H9 (cell line): ENCODE data around the gene BRD7. TPM values are rescaled to one million over a fixed set of nuclear protein-coding genes. Genes with fewer than 3 reads are reported as not detected.

ENCODE experiments used
- DNase-seq: peaks from one replicate; pipeline ENCODE4 v3.0.0-alpha.2; 2017
- H2AFZ ChIP-seq: one replicate; pipeline ENCODE4 v1.6.1; 2013; ENCODE audit warnings: mild to moderate bottlenecking, low read length, control low read depth, moderate library complexity
- H2AK5ac ChIP-seq: 2 replicates; pipeline ENCODE4 v1.6.1; 2013; ENCODE audit warnings: low read length, control low read depth, mixed read lengths; ENCODE audit not compliant: insufficient read length
- H2BK120ac ChIP-seq: one replicate; pipeline ENCODE4 v1.6.1; 2013; ENCODE audit warnings: low read depth, mild to moderate bottlenecking, low read length, control low read depth, inconsistent platforms; ENCODE audit not compliant: poor library complexity, severe bottlenecking
- H2BK12ac ChIP-seq: 2 replicates; pipeline ENCODE4 v1.6.1; 2013; ENCODE audit warnings: low read length, control low read depth, mixed read lengths, low read depth; ENCODE audit not compliant: insufficient read length
- H2BK15ac ChIP-seq: 2 replicates; pipeline ENCODE4 v1.6.1; 2013; ENCODE audit warnings: low read depth, low read length, control low read depth
- H2BK20ac ChIP-seq: one replicate; pipeline ENCODE4 v1.6.1; 2013; ENCODE audit warnings: low read depth, mild to moderate bottlenecking, low read length, control low read depth, inconsistent platforms; ENCODE audit not compliant: poor library complexity, severe bottlenecking
- H2BK5ac ChIP-seq: 2 replicates; pipeline ENCODE4 v1.6.1; 2013; ENCODE audit warnings: low read length, control low read depth, mixed read lengths; ENCODE audit not compliant: insufficient read length
- H3K14ac ChIP-seq: 2 replicates; pipeline ENCODE4 v1.6.1; 2013; ENCODE audit warnings: low read length, control low read depth; ENCODE audit not compliant: insufficient read depth
- H3K18ac ChIP-seq: 2 replicates; pipeline ENCODE4 v1.6.1; 2013; ENCODE audit warnings: low read depth, mild to moderate bottlenecking, mixed read lengths, low read length, control low read depth; ENCODE audit not compliant: insufficient read length
- H3K23ac ChIP-seq: 2 replicates; pipeline ENCODE4 v1.6.1; 2013; ENCODE audit warnings: low read length, control low read depth, mixed read lengths, low read depth; ENCODE audit not compliant: insufficient read length
- H3K23me2 ChIP-seq: 2 replicates; pipeline ENCODE4 v1.6.1; 2013; ENCODE audit warnings: low read depth, mild to moderate bottlenecking, mixed read lengths, low read length, control low read depth; ENCODE audit not compliant: insufficient read length, poor library complexity, severe bottlenecking
- H3K27ac ChIP-seq: 2 replicates; pipeline ENCODE4 v1.5.1; 2013; ENCODE audit warnings: low read length, control low read depth, mixed read lengths, low read depth; ENCODE audit not compliant: insufficient read length
- H3K27me3 ChIP-seq: 2 replicates; pipeline ENCODE4 v1.6.1; 2013; ENCODE audit warnings: low read length, control low read depth, inconsistent platforms; ENCODE audit not compliant: insufficient read depth
- H3K4ac ChIP-seq: 2 replicates; pipeline ENCODE4 v1.6.1; 2013; ENCODE audit warnings: low read depth, mild to moderate bottlenecking, control low read depth, inconsistent platforms, low read length, moderate library complexity
- H3K4me1 ChIP-seq: 2 replicates; pipeline ENCODE4 v1.6.1; 2013; ENCODE audit warnings: low read length, control low read depth, inconsistent platforms; ENCODE audit not compliant: insufficient read depth
- H3K4me2 ChIP-seq: 2 replicates; pipeline ENCODE4 v1.6.1; 2013; ENCODE audit warnings: low read length, control low read depth, mixed read lengths; ENCODE audit not compliant: insufficient read length, insufficient read depth
- H3K56ac ChIP-seq: 2 replicates; pipeline ENCODE4 v1.6.1; 2013; ENCODE audit warnings: low read depth, mild to moderate bottlenecking, mixed read lengths, low read length, control low read depth; ENCODE audit not compliant: insufficient read length
- H3K79me1 ChIP-seq: 2 replicates; pipeline ENCODE4 v1.6.1; 2013; ENCODE audit warnings: low read depth, mild to moderate bottlenecking, moderate library complexity, low read length, control low read depth, inconsistent platforms; ENCODE audit not compliant: insufficient read depth, poor library complexity, severe bottlenecking
- H3K79me2 ChIP-seq: 2 replicates; pipeline ENCODE4 v1.6.1; 2013; ENCODE audit warnings: low read length, control low read depth, inconsistent platforms; ENCODE audit not compliant: insufficient read depth
- H3K9ac ChIP-seq: 2 replicates; pipeline ENCODE4 v1.6.1; 2013; ENCODE audit warnings: low read length, control low read depth, mixed read lengths; ENCODE audit not compliant: insufficient read length; ENCODE audit errors: extremely low read depth
- H3K9me3 ChIP-seq: one replicate; pipeline ENCODE4 v1.6.1; 2013; ENCODE audit warnings: low read depth, low read length, inconsistent platforms; ENCODE audit not compliant: control insufficient read depth
- H3T11ph ChIP-seq: one replicate; pipeline ENCODE4 v1.6.1; 2013; ENCODE audit warnings: mild to moderate bottlenecking, low read length, control low read depth, inconsistent platforms
- H4K20me1 ChIP-seq: one replicate; pipeline ENCODE4 v1.6.1; 2013; ENCODE audit not compliant: control insufficient read depth, insufficient read length, insufficient read depth
- H4K5ac ChIP-seq: 2 replicates; pipeline ENCODE4 v1.6.1; 2013; ENCODE audit warnings: low read depth, mild to moderate bottlenecking, mixed read lengths, low read length, control low read depth; ENCODE audit not compliant: insufficient read length
- H4K8ac ChIP-seq: replicated peaks from 2 replicates; pipeline ENCODE4 v1.6.1; 2013; ENCODE audit warnings: low read length, control low read depth, mixed read lengths, low read depth; ENCODE audit not compliant: insufficient read length
- H4K91ac ChIP-seq: 2 replicates; pipeline ENCODE4 v1.6.1; 2013; ENCODE audit warnings: low read depth, mild to moderate bottlenecking, moderate library complexity, mixed read lengths, low read length, control low read depth; ENCODE audit not compliant: insufficient read length
- H3K27ac Mint-ChIP-seq, 3 experiments: 2 replicates in 2 of 3; 3 replicates in 1 of 3; pipeline ENCODE4 v1.8.0; 2020 to 2021; ENCODE audit warnings: mixed read lengths in 3 of 3, mild to moderate bottlenecking in 1 of 3, moderate library complexity in 1 of 3
- H3K27me3 Mint-ChIP-seq: 2 replicates; pipeline ENCODE4 v1.8.0; 2021; ENCODE audit warnings: low read depth, mild to moderate bottlenecking, moderate library complexity, mixed read lengths
- H3K36me3 Mint-ChIP-seq, 3 experiments: 2 replicates in 2 of 3; 3 replicates in 1 of 3; pipeline ENCODE4 v1.8.0; 2020 to 2021; ENCODE audit warnings: low read depth in 3 of 3, mixed read lengths in 3 of 3; ENCODE audit not compliant: insufficient read depth in 1 of 3
- H3K4me1 Mint-ChIP-seq, 2 experiments: 2 replicates each; pipeline ENCODE4 v1.8.0; 2020; ENCODE audit warnings: mixed read lengths in 2 of 2
- H3K4me3 Mint-ChIP-seq, 2 experiments: 2 replicates in 1 of 2; 3 replicates in 1 of 2; pipeline ENCODE4 v1.8.0; 2020 to 2021; ENCODE audit warnings: mild to moderate bottlenecking in 2 of 2, mixed read lengths in 2 of 2, moderate library complexity in 1 of 2
- H3K9me3 Mint-ChIP-seq, 2 experiments: 2 replicates in 1 of 2; 3 replicates in 1 of 2; pipeline ENCODE4 v1.8.0; 2020; ENCODE audit warnings: mild to moderate bottlenecking in 2 of 2, mixed read lengths in 2 of 2, moderate library complexity in 1 of 2
- WGBS: extraction: QIAGEN DNeasy Blood & Tissue Kit; methylation state at CpG from one replicate; pipeline ENCODE4 v1.1.7; 2013; ENCODE audit warnings: missing lambda C conversion rate, low lambda C conversion rate, mixed read lengths; ENCODE audit not compliant: insufficient read length; ENCODE audit errors: extremely low coverage; 5-methylcytosine and 5-hydroxymethylcytosine counted together
- total RNA-seq: library from RNA; stranded (reverse); gene quantifications from 2 replicates; pipeline ENCODE4 v1.2.1, GENCODE V29; 2021
- TF ChIP-seq, protein P1 (sequence below): fragments of 200-600 bp; sonication (generic); conservative IDR thresholded peaks from 3 replicates; pipeline ENCODE4 v1.8.0; 2021; ENCODE audit warnings: antibody characterized with exemption, mild to moderate bottlenecking

The BRD7 gene
- total RNA-seq, 1 experiment from 2014 or later = 112 TPM

DNA sequence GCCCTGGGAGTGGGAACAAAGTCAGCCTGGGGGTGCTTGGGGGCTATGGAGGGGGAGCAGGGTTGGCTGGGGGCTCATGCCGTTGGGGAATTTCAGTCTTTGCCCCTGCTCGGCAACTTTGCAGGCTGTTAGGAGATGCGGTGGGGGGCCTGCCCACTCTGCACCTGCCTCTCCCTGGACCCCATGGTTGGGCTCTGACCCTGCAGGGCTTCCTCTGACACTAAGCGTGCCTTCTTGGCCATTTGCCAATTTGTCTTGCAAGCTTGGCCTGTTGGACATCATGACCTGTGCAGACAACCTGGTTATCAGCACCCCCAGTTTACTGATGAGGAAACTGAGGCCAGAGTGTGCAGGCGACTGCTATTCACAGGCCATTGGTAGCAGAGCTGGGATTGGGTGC, 87.9 kb downstream of the BRD7 start:
- Histone ChIP-seq H4K8ac (no peak overlapping the region), H4K91ac (no peak overlapping the region), H3K27me3 (no peaks in the 10 kb centered on the region), H3K27ac (no peak overlapping the region), H2BK120ac (no peak overlapping the region), H3K4ac (no peak overlapping the region), H3K56ac (no peak overlapping the region), H2AK5ac (no peak overlapping the region), H2BK15ac (no peak overlapping the region), H4K5ac (no peak overlapping the region), H2BK5ac (no peak overlapping the region), H3K79me1 (no peaks in the 10 kb centered on the region), H3K23ac (no peak overlapping the region), H3K79me2 (no peaks in the 10 kb centered on the region), H3K4me1 (0 out of 2 replicates have a peak, but pooled peaks cover 3% of the 10 kb centered on the region), H2AFZ (no peak overlapping the region), H3K4me2 (no peak overlapping the region), H3K23me2 (no peaks in the 10 kb centered on the region), H3T11ph (no peak overlapping the region), H3K14ac (no peak overlapping the region; the same call in 1 of the 2 replicates), H3K9ac (no peak overlapping the region), H4K20me1 (no peaks in the 10 kb centered on the region), H3K9me3 (no peaks in the 10 kb centered on the region), H3K18ac (no peak overlapping the region), H2BK20ac (no peak overlapping the region), H2BK12ac (no peak overlapping the region)
- H3K4me1 Mint-ChIP-seq = peaks cover 16 to 20% of the 10 kb centered on the region in 2 experiments
- TF ChIP-seq, protein P1, sequence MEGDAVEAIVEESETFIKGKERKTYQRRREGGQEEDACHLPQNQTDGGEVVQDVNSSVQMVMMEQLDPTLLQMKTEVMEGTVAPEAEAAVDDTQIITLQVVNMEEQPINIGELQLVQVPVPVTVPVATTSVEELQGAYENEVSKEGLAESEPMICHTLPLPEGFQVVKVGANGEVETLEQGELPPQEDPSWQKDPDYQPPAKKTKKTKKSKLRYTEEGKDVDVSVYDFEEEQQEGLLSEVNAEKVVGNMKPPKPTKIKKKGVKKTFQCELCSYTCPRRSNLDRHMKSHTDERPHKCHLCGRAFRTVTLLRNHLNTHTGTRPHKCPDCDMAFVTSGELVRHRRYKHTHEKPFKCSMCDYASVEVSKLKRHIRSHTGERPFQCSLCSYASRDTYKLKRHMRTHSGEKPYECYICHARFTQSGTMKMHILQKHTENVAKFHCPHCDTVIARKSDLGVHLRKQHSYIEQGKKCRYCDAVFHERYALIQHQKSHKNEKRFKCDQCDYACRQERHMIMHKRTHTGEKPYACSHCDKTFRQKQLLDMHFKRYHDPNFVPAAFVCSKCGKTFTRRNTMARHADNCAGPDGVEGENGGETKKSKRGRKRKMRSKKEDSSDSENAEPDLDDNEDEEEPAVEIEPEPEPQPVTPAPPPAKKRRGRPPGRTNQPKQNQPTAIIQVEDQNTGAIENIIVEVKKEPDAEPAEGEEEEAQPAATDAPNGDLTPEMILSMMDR = no peak
- no peak overlapping the region for H3K27ac Mint-ChIP-seq
- no peak overlapping the region for H3K4me3 Mint-ChIP-seq
- H3K36me3 Mint-ChIP-seq = peaks cover 0 to 9% (median 0%) of the 10 kb centered on the region in 3 experiments; a peak in 3 of 7 replicates
- peaks cover 0 to 5% of the 10 kb centered on the region in 2 experiments; a peak in 1 of 5 replicates for H3K9me3 Mint-ChIP-seq
- H3K27me3 Mint-ChIP-seq = no peaks in the 10 kb centered on the region; the same call in 1 of the 2 replicates
- WGBS = no CpG with 5 or more reads among the region's 5 CpGs
- DNase-seq = no peak
